ENCODE results near the gene EIF3L. TPM values are rescaled to one million over a fixed set of nuclear protein-coding genes. Genes with fewer than 3 reads are reported as not detected.

The EIF3L gene
- total RNA-seq, 6 donors from 2014 or later, result 130 to 418 (median 248) TPM

DNA sequence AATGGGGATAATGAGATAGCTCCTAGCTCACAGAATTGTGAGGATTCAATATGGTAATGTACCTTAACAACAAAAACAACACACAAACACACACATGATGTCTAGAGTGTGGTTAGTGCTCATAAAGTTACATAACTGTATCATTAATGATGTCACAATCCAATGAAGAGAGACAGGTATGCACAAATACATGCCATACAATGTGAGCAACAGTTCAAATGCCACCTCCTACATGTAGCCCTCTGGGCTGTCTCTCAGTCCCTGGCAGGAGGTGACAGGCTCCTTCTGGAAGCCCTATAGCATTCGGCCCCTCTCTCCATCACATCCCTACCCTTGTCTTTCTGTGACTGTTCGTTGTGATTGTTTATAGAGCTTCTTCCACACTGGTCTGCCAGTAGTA is 48.6 kb downstream of the EIF3L start:
- no peaks in the 10 kb centered on the region for H3K36me3 ChIP-seq
- no peaks in the 10 kb centered on the region for H3K27me3 ChIP-seq
- 78 to 81% methylated on average over 2 of the region's 2 CpGs for WGBS, 2 donors
- ATAC-seq (ENCODE audit: low FRiP score in 2 of 2) (no peak), DNase-seq (no peak)
- H3K27ac ChIP-seq, result peak overlapping the region in 3 of 4 donors; percentile 26 to 80 (median 75)
- H3K4me3 ChIP-seq, result no peak overlapping the region
- H3K9me3 ChIP-seq, result no peaks in the 10 kb centered on the region
- no peak for TF ChIP-seq POLR2AphosphoS5 (IDR thresholded peaks at IDR 0.05)
- TF ChIP-seq EP300 (IDR thresholded peaks at IDR 0.05), result no peak
- TF ChIP-seq, protein P1, sequence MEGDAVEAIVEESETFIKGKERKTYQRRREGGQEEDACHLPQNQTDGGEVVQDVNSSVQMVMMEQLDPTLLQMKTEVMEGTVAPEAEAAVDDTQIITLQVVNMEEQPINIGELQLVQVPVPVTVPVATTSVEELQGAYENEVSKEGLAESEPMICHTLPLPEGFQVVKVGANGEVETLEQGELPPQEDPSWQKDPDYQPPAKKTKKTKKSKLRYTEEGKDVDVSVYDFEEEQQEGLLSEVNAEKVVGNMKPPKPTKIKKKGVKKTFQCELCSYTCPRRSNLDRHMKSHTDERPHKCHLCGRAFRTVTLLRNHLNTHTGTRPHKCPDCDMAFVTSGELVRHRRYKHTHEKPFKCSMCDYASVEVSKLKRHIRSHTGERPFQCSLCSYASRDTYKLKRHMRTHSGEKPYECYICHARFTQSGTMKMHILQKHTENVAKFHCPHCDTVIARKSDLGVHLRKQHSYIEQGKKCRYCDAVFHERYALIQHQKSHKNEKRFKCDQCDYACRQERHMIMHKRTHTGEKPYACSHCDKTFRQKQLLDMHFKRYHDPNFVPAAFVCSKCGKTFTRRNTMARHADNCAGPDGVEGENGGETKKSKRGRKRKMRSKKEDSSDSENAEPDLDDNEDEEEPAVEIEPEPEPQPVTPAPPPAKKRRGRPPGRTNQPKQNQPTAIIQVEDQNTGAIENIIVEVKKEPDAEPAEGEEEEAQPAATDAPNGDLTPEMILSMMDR (IDR thresholded peaks at IDR 0.05), result no peak
- no peak for TF ChIP-seq POLR2A (IDR thresholded peaks at IDR 0.05)
- peaks cover 50 to 61% (median 57%) of the 10 kb centered on the region in 4 donors for H3K4me1 ChIP-seq

DNA sequence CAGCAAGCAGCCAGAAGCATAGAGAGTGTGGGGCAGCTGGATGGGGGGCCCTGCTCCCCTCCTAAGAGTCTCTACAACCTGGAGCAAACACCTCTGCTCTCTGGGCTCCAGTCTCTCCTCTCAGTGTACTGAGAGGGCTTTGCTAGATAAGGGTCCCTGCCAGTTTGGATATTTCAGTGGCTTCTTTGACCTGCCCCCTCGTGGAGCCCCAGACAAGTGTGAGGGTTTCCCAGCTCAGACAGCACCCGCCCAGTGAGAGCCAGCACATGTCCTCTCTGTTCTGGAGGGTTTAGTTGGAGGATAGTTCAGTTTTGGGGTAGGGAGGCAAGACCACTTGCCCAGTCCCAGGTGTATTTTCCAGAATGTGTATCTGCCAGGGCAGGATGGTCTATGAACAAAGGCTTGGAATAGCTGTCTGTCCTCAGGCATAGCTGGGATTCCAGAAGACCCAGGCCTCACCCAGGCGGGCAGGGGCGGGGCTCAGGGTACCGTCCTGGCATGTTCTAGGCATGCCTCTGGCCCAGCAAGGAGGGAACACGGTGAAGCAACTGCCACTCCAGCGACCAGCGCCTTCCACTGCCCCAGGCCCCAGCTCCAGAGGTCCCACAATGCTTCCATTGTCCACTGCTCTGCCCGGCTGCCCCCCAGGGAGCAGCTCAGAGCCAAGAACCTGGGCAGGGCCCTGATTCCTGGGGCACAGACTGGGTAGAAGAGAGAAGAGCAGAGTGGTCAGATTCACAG is 49.4 kb downstream of the EIF3L start:
- TF ChIP-seq, protein P1 (IDR thresholded peaks at IDR 0.05), result no peak
- TF ChIP-seq POLR2A (IDR thresholded peaks at IDR 0.05) (no peak), POLR2AphosphoS5 (IDR thresholded peaks at IDR 0.05) (no peak), EP300 (IDR thresholded peaks at IDR 0.05) (no peak)
- Histone ChIP-seq H3K27ac (peak overlapping the region; percentile 17 to 75 (median 50)), H3K27me3 (no peaks in the 10 kb centered on the region), H3K4me3 (no peak overlapping the region), H3K4me1 (peaks cover 42 to 54% (median 49%) of the 10 kb centered on the region in 4 donors), H3K9me3 (no peaks in the 10 kb centered on the region), H3K36me3 (no peaks in the 10 kb centered on the region)
- DNase-seq, result peak; percentile 75 to 83
- WGBS, 2 donors, result 45 to 100% methylated on average over 1 to 8 of the region's 9 CpGs
- ATAC-seq (ENCODE audit: low FRiP score in 2 of 2), result peak in 1 of 2 donors; percentile 64

DNA sequence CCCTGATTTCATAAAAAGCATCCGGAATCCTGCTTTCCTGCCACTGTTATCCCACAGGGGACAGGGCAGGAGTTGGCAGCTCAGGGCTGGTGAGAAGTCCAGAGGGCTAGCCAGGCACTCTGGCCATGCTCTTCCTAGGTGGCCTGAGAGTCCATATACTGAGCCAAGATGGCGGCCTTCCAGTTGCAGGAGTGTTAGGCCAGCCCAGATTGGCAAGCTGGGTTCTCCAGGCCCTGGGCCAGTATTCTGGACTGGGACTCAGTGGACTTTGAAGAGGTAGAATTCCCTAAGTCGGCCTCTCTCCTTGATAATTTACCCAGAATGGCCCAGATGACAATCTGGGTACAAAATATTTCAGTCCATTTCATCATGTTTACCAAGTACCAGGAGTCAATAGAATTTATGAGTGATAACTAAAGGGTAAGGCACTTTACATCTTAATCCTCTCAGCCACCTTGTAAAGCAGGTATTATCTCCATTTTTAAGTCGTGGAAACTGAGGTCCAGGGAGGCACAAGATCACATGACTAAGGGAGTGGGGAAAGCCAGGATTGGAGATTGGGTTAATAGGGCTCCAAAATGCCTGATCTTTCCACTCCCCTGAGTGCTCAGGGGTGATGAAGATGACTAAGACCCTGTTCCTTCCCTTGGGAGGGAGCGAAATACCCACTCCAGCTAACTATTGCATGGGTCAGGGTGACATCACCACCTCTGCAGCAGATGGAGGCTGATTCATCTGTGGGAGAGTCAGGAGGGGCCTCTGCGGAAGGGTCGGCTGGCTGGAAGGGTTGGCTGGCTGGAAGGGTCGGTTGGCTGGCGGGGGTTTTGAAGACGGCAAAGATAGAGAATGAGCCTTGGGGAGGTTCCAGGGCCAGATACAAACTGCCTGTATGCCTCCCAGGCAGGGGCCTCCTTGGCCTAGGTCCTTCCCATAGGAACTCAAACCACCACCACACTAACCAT is 55.6 kb downstream of the EIF3L start:
- DNase-seq (peak in 1 of 2 donors; percentile 50), ATAC-seq (ENCODE audit: low FRiP score in 2 of 2) (peak; percentile 44 to 88)
- WGBS, 2 donors, result 80 to 83% methylated on average over 8 to 10 of the region's 10 CpGs
- peaks cover 21 to 37% (median 28%) of the 10 kb centered on the region in 4 donors for H3K4me1 ChIP-seq
- no peaks in the 10 kb centered on the region for H3K36me3 ChIP-seq
- TF ChIP-seq POLR2AphosphoS5 (IDR thresholded peaks at IDR 0.05), result peak in 1 of 2 donors; percentile 42
- TF ChIP-seq, protein P1 (IDR thresholded peaks at IDR 0.05), result no peak
- H3K27me3 ChIP-seq, result no peaks in the 10 kb centered on the region
- H3K9me3 ChIP-seq, result no peaks in the 10 kb centered on the region
- H3K27ac ChIP-seq, result peak overlapping the region; percentile 78 to 96 (median 82)
- H3K4me3 ChIP-seq, result peak overlapping the region in 1 of 4 donors; percentile 69

DNA sequence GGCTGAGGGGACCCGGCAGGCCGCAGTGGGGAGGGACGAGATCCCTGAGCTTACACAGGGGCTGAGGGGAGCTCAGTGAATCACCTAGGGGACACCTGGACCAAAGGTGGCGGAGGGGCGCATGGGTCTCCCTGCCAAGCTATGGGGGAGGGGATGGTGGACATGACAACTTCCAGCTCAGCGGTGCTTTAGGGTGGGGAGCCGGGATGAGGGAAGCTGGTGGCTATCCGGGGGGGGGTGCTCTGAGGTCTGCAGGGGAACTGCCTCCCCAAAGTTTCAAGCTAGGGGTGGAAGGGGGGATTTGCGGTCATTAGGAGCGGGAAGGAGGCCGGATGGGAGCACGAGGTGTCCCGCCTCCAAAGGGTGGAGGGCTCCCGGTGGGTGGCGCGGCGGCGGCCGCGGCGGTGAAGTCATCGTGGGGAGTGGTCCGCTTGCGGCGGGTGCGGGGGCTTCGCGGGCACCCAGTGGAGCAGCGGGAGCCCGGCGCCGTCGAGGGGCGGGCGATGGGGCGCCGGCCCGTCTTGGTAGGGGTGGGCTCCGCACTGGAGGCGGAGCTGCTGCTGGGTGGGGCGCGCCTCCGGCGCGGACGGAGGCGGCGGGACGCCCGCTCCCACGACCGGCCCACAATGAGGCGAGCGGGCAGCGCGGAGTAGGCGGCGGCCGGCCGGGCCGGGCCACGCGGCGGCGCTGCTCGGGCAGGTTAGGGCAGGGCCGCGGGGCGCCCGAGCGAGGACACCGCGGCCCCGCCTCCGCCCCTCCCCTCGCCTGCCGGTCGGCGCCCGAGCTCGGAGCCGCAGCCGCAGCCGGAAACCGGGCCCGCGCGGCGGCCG is 56.5 kb downstream of the EIF3L start, which contains the start of gene MICALL1:
TSS of gene MICALL1 (plus strand) at position 764 of the 830 bp plus-strand sequence. CDS start 126 bp downstream, outside the sequence.
- Histone ChIP-seq H3K4me3 (peak within 1 kb of the TSS; percentile 23 to 92 (median 79)), H3K4me1 (peaks cover 17 to 40% (median 30%) of the 10 kb centered on the region in 4 donors), H3K9me3 (no peaks in the 10 kb centered on the region), H3K36me3 (no peaks in the 10 kb centered on the region), H3K27ac (peak within 1 kb of the TSS; percentile 82 to 96 (median 84)), H3K27me3 (no peaks in the 10 kb centered on the region)
- 27 to 29% methylated on average over 15 to 17 of the region's 90 CpGs for WGBS, 2 donors
- DNase-seq (peak; percentile 81 to 96), ATAC-seq (ENCODE audit: low FRiP score in 2 of 2) (peak; percentile 76 to 90)
- TF ChIP-seq, protein P1 (IDR thresholded peaks at IDR 0.05), result peak in 5 of 6 experiments; percentile 59 to 83 (median 75)
- TF ChIP-seq POLR2A (IDR thresholded peaks at IDR 0.05), result peak in 1 of 4 donors; percentile 49
- TF ChIP-seq POLR2AphosphoS5 (IDR thresholded peaks at IDR 0.05), result no peak
- no peak for TF ChIP-seq EP300 (IDR thresholded peaks at IDR 0.05)
